Measurements from ENCODE around the gene TNS1. TPM values are rescaled to one million over a fixed set of nuclear protein-coding genes. Genes with fewer than 3 reads are reported as not detected.
"Not testable (repeated sequence)": the region's sequence is repeated elsewhere in the genome, so short reads cannot be mapped to it uniquely, and the experiment has no call there.

The TNS1 gene
- 10 to 100 TPM in 1 of 2 donors, under 1 TPM in 1; 0.80 to 16.8 TPM for total RNA-seq
- 0 reads per million in 2 donors for total RNA-seq

- Mint-ChIP-seq H3K4me1 (peaks cover 2% of the 10 kb centered on the region), H3K4me3 (no peak within 1 kb of the TSS), H3K27me3 (peaks cover 55% of the 10 kb centered on the region), H3K27ac (no peak within 1 kb of the TSS), H3K36me3 (ENCODE audit: low read depth) (peaks cover 5% of the 10 kb centered on the region)
- H3K9me3 ChIP-seq (ENCODE audit: control insufficient read depth, low read length, poor library complexity, severe bottlenecking): no peaks in the 10 kb centered on the region
- DNase-seq (no peak), ATAC-seq (no peak)
Observed at GRCh38 chr2:218002845-218003180, at the start of gene TNS1. Gene TNS1, minus strand, starts transcription at chr2:218002995. Its CDS starts 123 bp downstream, at chr2:218002872.

- no peaks in the 10 kb centered on the region for H3K4me1 Mint-ChIP-seq
- no peak for ATAC-seq
- H3K4me3 Mint-ChIP-seq: no peak overlapping the region
Observed at GRCh38 chr2:218051903-218052302, 49.1 kb upstream of the TNS1 start.

GRCh38 chr2:218047536-218048225 lies 44.9 kb upstream of the TNS1 start:
- no peak for ATAC-seq
- H3K4me1 Mint-ChIP-seq: peaks cover 2% of the 10 kb centered on the region

More at GRCh38 chr2:218051903-218052302, 49.1 kb upstream of the TNS1 start:
- no peak for DNase-seq
- H3K9me3 ChIP-seq (ENCODE audit: control insufficient read depth, low read length, poor library complexity, severe bottlenecking): no peaks in the 10 kb centered on the region
- Mint-ChIP-seq H3K27ac (no peak overlapping the region), H3K27me3 (peaks cover 23% of the 10 kb centered on the region), H3K36me3 (ENCODE audit: low read depth) (no peaks in the 10 kb centered on the region)

GRCh38 chr2:218046238-218046637 lies 43.4 kb upstream of the TNS1 start:
- Mint-ChIP-seq H3K27me3 (peaks cover 13% of the 10 kb centered on the region), H3K36me3 (ENCODE audit: low read depth) (peaks cover 2% of the 10 kb centered on the region), H3K27ac (no peak overlapping the region), H3K4me3 (no peak overlapping the region), H3K4me1 (peaks cover 2% of the 10 kb centered on the region)
- ATAC-seq: peak; percentile 46
- no peak for DNase-seq
- no peaks in the 10 kb centered on the region for H3K9me3 ChIP-seq (ENCODE audit: control insufficient read depth, low read length, poor library complexity, severe bottlenecking)

More at GRCh38 chr2:218047536-218048225, 44.9 kb upstream of the TNS1 start:
- Mint-ChIP-seq H3K36me3 (ENCODE audit: low read depth) (peaks cover 2% of the 10 kb centered on the region), H3K27ac (no peak overlapping the region), H3K27me3 (peaks cover 16% of the 10 kb centered on the region), H3K4me3 (no peak overlapping the region)
- no peaks in the 10 kb centered on the region for H3K9me3 ChIP-seq (ENCODE audit: control insufficient read depth, low read length, poor library complexity, severe bottlenecking)
- DNase-seq: no peak

- H3K9me3 ChIP-seq (ENCODE audit: control insufficient read depth, low read length, poor library complexity, severe bottlenecking); H3K27ac Mint-ChIP-seq; H3K4me1 Mint-ChIP-seq; DNase-seq; H3K4me3 Mint-ChIP-seq; H3K36me3 Mint-ChIP-seq (ENCODE audit: low read depth); ATAC-seq: not testable (repeated sequence)
- peaks cover 30% of the 10 kb centered on the region for H3K27me3 Mint-ChIP-seq
Observed at GRCh38 chr2:218044599-218044998, 41.8 kb upstream of the TNS1 start.

- DNase-seq (no peak), ATAC-seq (no peak)
- peaks cover 37% of the 10 kb centered on the region for H3K27me3 Mint-ChIP-seq
- H3K36me3 Mint-ChIP-seq (ENCODE audit: low read depth): peaks cover 2% of the 10 kb centered on the region
- no peak overlapping the region for H3K27ac Mint-ChIP-seq
- H3K9me3 ChIP-seq (ENCODE audit: control insufficient read depth, low read length, poor library complexity, severe bottlenecking): no peaks in the 10 kb centered on the region
- peaks cover 2% of the 10 kb centered on the region for H3K4me1 Mint-ChIP-seq
- H3K4me3 Mint-ChIP-seq: no peak overlapping the region
Observed at GRCh38 chr2:218043701-218044109, 40.9 kb upstream of the TNS1 start.

- no peak for ATAC-seq
- DNase-seq: no peak
- H3K27ac Mint-ChIP-seq: no peak overlapping the region
- H3K36me3 Mint-ChIP-seq (ENCODE audit: low read depth): peaks cover 2% of the 10 kb centered on the region
- peaks cover 2% of the 10 kb centered on the region for H3K4me1 Mint-ChIP-seq
- no peaks in the 10 kb centered on the region for H3K9me3 ChIP-seq (ENCODE audit: control insufficient read depth, low read length, poor library complexity, severe bottlenecking)
- H3K4me3 Mint-ChIP-seq: no peak overlapping the region
- peaks cover 36% of the 10 kb centered on the region for H3K27me3 Mint-ChIP-seq
Observed at GRCh38 chr2:218043100-218043499, 40.3 kb upstream of the TNS1 start.

GRCh38 chr2:218041302-218042168 lies 38.7 kb upstream of the TNS1 start:
- DNase-seq (no peak), ATAC-seq (no peak)
- Mint-ChIP-seq H3K36me3 (ENCODE audit: low read depth) (peaks cover 2% of the 10 kb centered on the region), H3K27ac (no peak overlapping the region), H3K27me3 (peaks cover 34% of the 10 kb centered on the region), H3K4me3 (no peak overlapping the region), H3K4me1 (peaks cover 2% of the 10 kb centered on the region)
- H3K9me3 ChIP-seq (ENCODE audit: control insufficient read depth, low read length, poor library complexity, severe bottlenecking): no peaks in the 10 kb centered on the region

GRCh38 chr2:218040883-218041282 lies 38.1 kb upstream of the TNS1 start:
- no peak for ATAC-seq
- no peaks in the 10 kb centered on the region for H3K9me3 ChIP-seq (ENCODE audit: control insufficient read depth, low read length, poor library complexity, severe bottlenecking)
- H3K4me1 Mint-ChIP-seq: no peaks in the 10 kb centered on the region
- no peak overlapping the region for H3K27ac Mint-ChIP-seq
- H3K36me3 Mint-ChIP-seq (ENCODE audit: low read depth): no peaks in the 10 kb centered on the region
- no peak for DNase-seq
- no peak overlapping the region for H3K4me3 Mint-ChIP-seq
- H3K27me3 Mint-ChIP-seq: peaks cover 28% of the 10 kb centered on the region

GRCh38 chr2:218039171-218039570 lies 36.4 kb upstream of the TNS1 start:
- Mint-ChIP-seq H3K27ac (no peak overlapping the region), H3K4me1 (peaks cover 8% of the 10 kb centered on the region), H3K4me3 (no peak overlapping the region), H3K36me3 (ENCODE audit: low read depth) (no peaks in the 10 kb centered on the region), H3K27me3 (peaks cover 28% of the 10 kb centered on the region)
- H3K9me3 ChIP-seq (ENCODE audit: control insufficient read depth, low read length, poor library complexity, severe bottlenecking): no peaks in the 10 kb centered on the region
- DNase-seq (no peak), ATAC-seq (no peak)

GRCh38 chr2:218036371-218036770 lies 33.6 kb upstream of the TNS1 start:
- no peak overlapping the region for H3K27ac Mint-ChIP-seq
- DNase-seq (no peak), ATAC-seq (no peak)
- H3K4me1 Mint-ChIP-seq: peaks cover 10% of the 10 kb centered on the region
- no peaks in the 10 kb centered on the region for H3K36me3 Mint-ChIP-seq (ENCODE audit: low read depth)
- H3K4me3 Mint-ChIP-seq: no peak overlapping the region
- peaks cover 28% of the 10 kb centered on the region for H3K27me3 Mint-ChIP-seq
- H3K9me3 ChIP-seq (ENCODE audit: control insufficient read depth, low read length, poor library complexity, severe bottlenecking): no peaks in the 10 kb centered on the region

- no peak for ATAC-seq
Observed at GRCh38 chr2:218035463-218036100, 32.8 kb upstream of the TNS1 start.

More at GRCh38 chr2:218035463-218036100, 32.8 kb upstream of the TNS1 start:
- Mint-ChIP-seq H3K27me3 (peaks cover 20% of the 10 kb centered on the region), H3K27ac (peak overlapping the region; percentile 77), H3K36me3 (ENCODE audit: low read depth) (no peaks in the 10 kb centered on the region), H3K4me3 (peak overlapping the region; percentile 84), H3K4me1 (peaks cover 10% of the 10 kb centered on the region)
- no peak for DNase-seq
- H3K9me3 ChIP-seq (ENCODE audit: control insufficient read depth, low read length, poor library complexity, severe bottlenecking): no peaks in the 10 kb centered on the region
